GM23338 (cell line): ENCODE results near the gene POU2AF2. TPM values are rescaled to one million over a fixed set of nuclear protein-coding genes. Genes with fewer than 3 reads are reported as not detected.
A peak's percentile ranks its signal among the peaks of the same experiment; 100 is the strongest.
"Not testable (repeated sequence)": the region's sequence is repeated elsewhere in the genome, so short reads cannot be mapped to it uniquely, and the experiment has no call there.

Experiments used
- ATAC-seq: fragments of 200-7000 bp; cut with Tn5 transposase; 3 replicates; pipeline ENCODE4 v1.9.1; 2020
- DNase-seq: peaks from one replicate; pipeline ENCODE4 v3.0.0-alpha.2; 2015; ENCODE audit warnings: low spot score
- H2AFZ ChIP-seq: fragments of 200-600 bp; sonication (generic); 2 replicates; pipeline ENCODE4 v1.8.0; 2016; ENCODE audit warnings: antibody characterized with exemption, mild to moderate bottlenecking, moderate library complexity
- H3F3A ChIP-seq: fragments of 200-600 bp; sonication (generic); replicated peaks from 2 replicates; pipeline ENCODE4 v1.8.0; 2017; ENCODE audit warnings: antibody characterized with exemption, mixed run types, low read depth
- H3K27ac ChIP-seq: fragments of 200-600 bp; sonication (generic); 2 replicates; pipeline ENCODE4 v1.6.1; 2016; ENCODE audit warnings: low read depth
- H3K27me3 ChIP-seq: fragments of 200-600 bp; sonication (generic); 2 replicates; pipeline ENCODE4 v1.8.0; 2016; ENCODE audit warnings: mild to moderate bottlenecking, mixed run types, moderate library complexity; ENCODE audit not compliant: insufficient read depth
- H3K36me3 ChIP-seq: fragments of 200-600 bp; sonication (generic); 2 replicates; pipeline ENCODE4 v1.8.0; 2016; ENCODE audit warnings: mild to moderate bottlenecking; ENCODE audit not compliant: insufficient read depth
- H3K4me1 ChIP-seq: fragments of 200-600 bp; sonication (generic); 2 replicates; pipeline ENCODE4 v1.8.0; 2016; ENCODE audit warnings: mild to moderate bottlenecking, moderate library complexity; ENCODE audit not compliant: insufficient read depth
- H3K4me2 ChIP-seq: fragments of 200-600 bp; sonication (generic); 2 replicates; pipeline ENCODE4 v1.7.1; 2017; ENCODE audit warnings: mixed run types
- H3K4me3 ChIP-seq: fragments of 200-600 bp; sonication (generic); 2 replicates; pipeline ENCODE4 v1.6.1; 2016; ENCODE audit warnings: mixed run types
- H3K79me2 ChIP-seq: fragments of 200-600 bp; sonication (generic); replicated peaks from 2 replicates; pipeline ENCODE4 v1.8.0; 2017; ENCODE audit warnings: mild to moderate bottlenecking; ENCODE audit not compliant: insufficient read depth
- H3K9me2 ChIP-seq: fragments of 200-600 bp; sonication (generic); 2 replicates; pipeline ENCODE4 v1.8.0; 2017; ENCODE audit not compliant: insufficient read depth
- H4K20me1 ChIP-seq: fragments of 200-600 bp; sonication (generic); replicated peaks from 2 replicates; pipeline ENCODE4 v1.8.0; 2017; ENCODE audit warnings: mild to moderate bottlenecking; ENCODE audit not compliant: insufficient read depth
- H3K27ac Mint-ChIP-seq: 2 replicates; pipeline ENCODE4 v1.8.0; 2020; ENCODE audit warnings: inconsistent platforms, mild to moderate bottlenecking, moderate library complexity, mixed read lengths
- H3K27me3 Mint-ChIP-seq: 3 replicates; pipeline ENCODE4 v1.8.0; 2022; ENCODE audit warnings: low read depth, mild to moderate bottlenecking, moderate library complexity, mixed read lengths, inconsistent platforms; ENCODE audit not compliant: insufficient read depth, poor library complexity
- H3K36me3 Mint-ChIP-seq: 3 replicates; pipeline ENCODE4 v1.8.0; 2021; ENCODE audit warnings: low read depth, mild to moderate bottlenecking, inconsistent platforms, moderate library complexity, mixed read lengths
- H3K4me1 Mint-ChIP-seq: 3 replicates; pipeline ENCODE4 v1.8.0; 2020; ENCODE audit warnings: mild to moderate bottlenecking, inconsistent platforms, mixed read lengths
- H3K4me3 Mint-ChIP-seq: 3 replicates; pipeline ENCODE4 v1.8.0; 2021; ENCODE audit warnings: moderate library complexity, mild to moderate bottlenecking, inconsistent platforms, mixed read lengths
- H3K9me3 Mint-ChIP-seq: 3 replicates; pipeline ENCODE4 v1.8.0; 2020; ENCODE audit warnings: moderate library complexity, mild to moderate bottlenecking, inconsistent platforms, mixed read lengths
- CREB1 ChIP-seq: fragments of 250-450 bp; sonication (Bioruptor Pico); IDR thresholded peaks from 2 replicates; pipeline ENCODE4 v1.5.0; 2020; ENCODE audit warnings: low read depth, mild to moderate bottlenecking, moderate library complexity
- CTCF ChIP-seq, 2 experiments: fragments of 200-600 bp in 1 of 2; sonication (generic) in 1 of 2; conservative IDR thresholded peaks; 2 replicates each; pipeline versions ENCODE4 v1.5.1 to v1.6.1; 2016 to 2017; ENCODE audit warnings: antibody characterized with exemption in 2 of 2, low read depth in 2 of 2, mild to moderate bottlenecking in 2 of 2, moderate library complexity in 1 of 2
- ETS1 ChIP-seq: IDR thresholded peaks from 2 replicates; pipeline ENCODE4 v1.6.1; 2016; ENCODE audit warnings: antibody characterized with exemption
- EZH2 ChIP-seq: fragments of 200-600 bp; sonication (generic); IDR thresholded peaks from one replicate; pipeline ENCODE4 v1.8.0; 2017; ENCODE audit warnings: antibody characterized with exemption, mild to moderate bottlenecking, low read depth; ENCODE audit not compliant: unreplicated experiment
- EZH2phosphoT487 ChIP-seq: fragments of 200-600 bp; sonication (generic); IDR thresholded peaks from one replicate; pipeline ENCODE4 v1.8.1; 2018; ENCODE audit warnings: antibody characterized with exemption; ENCODE audit not compliant: unreplicated experiment
- JUNB ChIP-seq: IDR thresholded peaks from one replicate; pipeline ENCODE4 v1.6.1; 2016; ENCODE audit warnings: antibody characterized with exemption; ENCODE audit not compliant: unreplicated experiment
- NANOG ChIP-seq: IDR thresholded peaks from 2 replicates; pipeline ENCODE4 v1.6.1; 2016; ENCODE audit warnings: antibody characterized with exemption, borderline replicate concordance
- POLR2AphosphoS5 ChIP-seq: IDR thresholded peaks from 2 replicates; pipeline ENCODE4 v1.6.1; 2016; ENCODE audit warnings: antibody characterized with exemption, low read depth
- STAT1 ChIP-seq: IDR thresholded peaks from one replicate; pipeline ENCODE4 v1.6.1; 2016; ENCODE audit warnings: antibody characterized with exemption; ENCODE audit not compliant: unreplicated experiment
- polyA plus RNA-seq: library from polyadenylated mRNA; unstranded; fragments of >200 nt; fragmentation: Nextera tagmentation; extraction: Ambion mirVana; gene quantifications from 2 replicates; pipeline ENCODE4 v1.2.1, GENCODE V29; 2016
- total RNA-seq: library from RNA; depleted of rRNA; stranded (reverse); fragments of >200 nt; shearing (Covaris generic); gene quantifications from 2 replicates; pipeline ENCODE4 v1.2.3, GENCODE V29; 2014
- TF ChIP-seq, protein P1 (sequence below): IDR thresholded peaks from one replicate; pipeline ENCODE4 v1.6.1; 2018; ENCODE audit warnings: antibody characterized with exemption; ENCODE audit not compliant: unreplicated experiment

Gene POU2AF2
- total and polyA plus RNA-seq, 2 experiments from 2014 or later, result not detected

GRCh38 chr11:111319296-111319695, 73.8 kb downstream of the POU2AF2 start (continued):
- TF ChIP-seq STAT1, result no peak
- no peak for TF ChIP-seq EZH2
- TF ChIP-seq, protein P1, sequence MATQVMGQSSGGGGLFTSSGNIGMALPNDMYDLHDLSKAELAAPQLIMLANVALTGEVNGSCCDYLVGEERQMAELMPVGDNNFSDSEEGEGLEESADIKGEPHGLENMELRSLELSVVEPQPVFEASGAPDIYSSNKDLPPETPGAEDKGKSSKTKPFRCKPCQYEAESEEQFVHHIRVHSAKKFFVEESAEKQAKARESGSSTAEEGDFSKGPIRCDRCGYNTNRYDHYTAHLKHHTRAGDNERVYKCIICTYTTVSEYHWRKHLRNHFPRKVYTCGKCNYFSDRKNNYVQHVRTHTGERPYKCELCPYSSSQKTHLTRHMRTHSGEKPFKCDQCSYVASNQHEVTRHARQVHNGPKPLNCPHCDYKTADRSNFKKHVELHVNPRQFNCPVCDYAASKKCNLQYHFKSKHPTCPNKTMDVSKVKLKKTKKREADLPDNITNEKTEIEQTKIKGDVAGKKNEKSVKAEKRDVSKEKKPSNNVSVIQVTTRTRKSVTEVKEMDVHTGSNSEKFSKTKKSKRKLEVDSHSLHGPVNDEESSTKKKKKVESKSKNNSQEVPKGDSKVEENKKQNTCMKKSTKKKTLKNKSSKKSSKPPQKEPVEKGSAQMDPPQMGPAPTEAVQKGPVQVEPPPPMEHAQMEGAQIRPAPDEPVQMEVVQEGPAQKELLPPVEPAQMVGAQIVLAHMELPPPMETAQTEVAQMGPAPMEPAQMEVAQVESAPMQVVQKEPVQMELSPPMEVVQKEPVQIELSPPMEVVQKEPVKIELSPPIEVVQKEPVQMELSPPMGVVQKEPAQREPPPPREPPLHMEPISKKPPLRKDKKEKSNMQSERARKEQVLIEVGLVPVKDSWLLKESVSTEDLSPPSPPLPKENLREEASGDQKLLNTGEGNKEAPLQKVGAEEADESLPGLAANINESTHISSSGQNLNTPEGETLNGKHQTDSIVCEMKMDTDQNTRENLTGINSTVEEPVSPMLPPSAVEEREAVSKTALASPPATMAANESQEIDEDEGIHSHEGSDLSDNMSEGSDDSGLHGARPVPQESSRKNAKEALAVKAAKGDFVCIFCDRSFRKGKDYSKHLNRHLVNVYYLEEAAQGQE, result no peak
- TF ChIP-seq ETS1, result no peak
- no peak for TF ChIP-seq EZH2phosphoT487
- TF ChIP-seq POLR2AphosphoS5, result no peak
- TF ChIP-seq CREB1, result no peak
- no peak for TF ChIP-seq NANOG
- TF ChIP-seq JUNB, result no peak
- no peak for TF ChIP-seq CTCF (conservative IDR thresholded peaks at IDR 0.05; ENCODE audit: low read depth in 2 of 2)

DNA sequence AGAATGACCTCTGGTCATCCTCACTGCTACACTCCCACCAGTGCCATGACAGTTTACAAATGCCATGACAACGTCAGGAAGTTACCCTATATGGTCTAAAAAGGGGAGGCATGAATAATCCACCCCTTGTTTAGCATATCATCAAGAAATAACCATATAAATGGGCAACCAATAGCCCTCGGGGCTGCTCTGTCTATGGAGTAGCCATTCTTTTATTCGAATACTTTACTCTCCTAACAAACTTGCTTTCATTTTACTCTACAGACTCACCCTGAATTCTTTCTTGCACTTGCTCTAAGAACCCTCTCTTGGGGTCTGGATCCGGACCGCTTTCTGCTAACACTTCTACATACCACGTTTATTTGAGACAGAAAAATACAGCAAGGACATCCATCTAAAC, 74.7 kb downstream of the POU2AF2 start:
- not testable (repeated sequence) for H3K27me3 ChIP-seq, H3K4me1 Mint-ChIP-seq, H3K9me3 Mint-ChIP-seq, H3K9me2 ChIP-seq, ATAC-seq, H4K20me1 ChIP-seq, H3K4me2 ChIP-seq, H3K4me3 Mint-ChIP-seq, H3K79me2 ChIP-seq, H3K27me3 Mint-ChIP-seq, H3K36me3 Mint-ChIP-seq, H3K36me3 ChIP-seq, H3K4me3 ChIP-seq, DNase-seq, H3F3A ChIP-seq, H3K4me1 ChIP-seq
- H3K27ac ChIP-seq, result peak overlapping the region; percentile 52
- peak overlapping the region; percentile 47 for H2AFZ ChIP-seq
- 0 out of 2 replicates have a peak overlapping the region, but pooled peaks have one; percentile 6 for H3K27ac Mint-ChIP-seq
